Putamen (tissue), 1 donor: ENCODE results near the gene GRAMD1A.

Experiments used
- DNase-seq: peaks from one replicate; pipeline ENCODE4 v3.0.0-alpha.2; 2016; ENCODE audit warnings: low spot score

Gene GRAMD1A

GRCh38 chr19:35075202-35076025, 75.3 kb downstream of the GRAMD1A start:
- DNase-seq = no peak

GRCh38 chr19:35076026-35076370, 75.9 kb downstream of the GRAMD1A start:
- DNase-seq = no peak
